K562 (cell line): ENCODE measurements around the gene DAO. TPM values are rescaled to one million over a fixed set of nuclear protein-coding genes. Genes with fewer than 3 reads are reported as not detected.

Source experiments
- CTCF ChIP-seq, 3 experiments: IDR thresholded peaks in 2 of 3; conservative IDR thresholded peaks in 1 of 3; 2 replicates each; pipeline ENCODE4 v1.5.1; 2011 to 2012; ENCODE audit warnings: low read length in 3 of 3, mild to moderate bottlenecking in 3 of 3, control low read depth in 2 of 3, improper control_type of control experiment in 1 of 3, inconsistent platforms in 1 of 3, low read depth in 1 of 3, mixed read lengths in 1 of 3, moderate library complexity in 1 of 3; ENCODE audit not compliant: insufficient read depth in 2 of 3
- IRF2 ChIP-seq: sonication (generic); formaldehyde crosslinking; IDR thresholded peaks from 2 replicates; pipeline ENCODE4 v1.8.1; 2022; ENCODE audit warnings: mild to moderate bottlenecking, missing genetic modification reagents
- RBM25 ChIP-seq: fragments of 200-400 bp; formaldehyde crosslinking; IDR thresholded peaks from 2 replicates; pipeline ENCODE4 v1.6.1; 2018; ENCODE audit warnings: low read length, low read depth, moderate library complexity; ENCODE audit not compliant: severe bottlenecking
- SPI1 ChIP-seq: IDR thresholded peaks from 2 replicates; pipeline ENCODE4 v1.6.1; 2011; ENCODE audit warnings: low read depth, low read length, control low read depth, borderline replicate concordance
- ZBTB11 ChIP-seq, 3 experiments: fragments of 200-800 bp in 1 of 3; fragments of 250-450 bp in 1 of 3; fragments of 450-650 bp in 1 of 3; sonication (Bioruptor Pico) in 1 of 3; sonication (Bioruptor generic) in 1 of 3; formaldehyde crosslinking in 1 of 3; IDR thresholded peaks; 2 replicates each; pipeline versions ENCODE4 v1.6.1 to v1.8.0; 2016 to 2022; ENCODE audit warnings: mild to moderate bottlenecking in 2 of 3, missing genetic modification characterization in 2 of 3, missing compliant biosample characterization in 1 of 3, moderate library complexity in 1 of 3
- ZBTB2 ChIP-seq: fragments of 450-650 bp; IDR thresholded peaks from 2 replicates; pipeline ENCODE4 v1.6.1; 2016; ENCODE audit warnings: antibody characterized with exemption
- ZBTB7A ChIP-seq: IDR thresholded peaks from 2 replicates; pipeline ENCODE4 v1.6.1; 2011; ENCODE audit warnings: low read depth, mild to moderate bottlenecking, low read length, moderate library complexity, borderline replicate concordance; ENCODE audit not compliant: control insufficient read depth
- ZFP1 ChIP-seq: fragments of 450-650 bp; formaldehyde crosslinking; IDR thresholded peaks from 2 replicates; pipeline ENCODE4 v1.4.0; 2020; ENCODE audit warnings: mild to moderate bottlenecking, mixed read lengths
- ZFP36 ChIP-seq: fragments of 150-350 bp; IDR thresholded peaks from 2 replicates; pipeline ENCODE4 v1.6.1; 2018; ENCODE audit warnings: low read length, low read depth; ENCODE audit not compliant: partially characterized antibody
- ZNF41 ChIP-seq: fragments of 250-450 bp; sonication (Bioruptor Pico); conservative IDR thresholded peaks from 2 replicates; pipeline ENCODE4 v1.4.0; 2020; ENCODE audit warnings: mild to moderate bottlenecking
- ZNF766 ChIP-seq: fragments of 200-800 bp; sonication (Bioruptor generic); conservative IDR thresholded peaks from 2 replicates; pipeline ENCODE4 v1.6.1; 2016; ENCODE audit warnings: missing genetic modification characterization, missing compliant biosample characterization
- polyA plus RNA-seq, 8 experiments: library from polyadenylated mRNA; depleted of rRNA in 4 of 8; stranded (reverse) in 5 of 8; unstranded in 3 of 8; fragments of >200 nt; fragmentation: Nextera tagmentation in 2 of 8; fragmentation: Illumina TruSeq in 1 of 8; extraction: Ambion mirVana in 2 of 8; extraction: Trizol in 1 of 8; gene quantifications; 2 replicates each; pipeline versions ENCODE4 v1.2.1 to v1.2.3, GENCODE V29; 2011 to 2014; ENCODE audit warnings: inconsistent platforms in 1 of 8, missing spikeins in 1 of 8
- total RNA-seq, 7 experiments: library from RNA; depleted of rRNA in 6 of 7; stranded (reverse); fragments of >200 nt in 6 of 7; fragmentation: Illumina TruSeq in 2 of 7; extraction: Trizol in 2 of 7; gene quantifications; 2 replicates each; pipeline versions ENCODE4 v1.2.1 to v1.2.3, GENCODE V29; 2011 to 2021; ENCODE audit warnings: low replicate concordance in 1 of 7
- TF ChIP-seq, protein P1 (sequence below): sonication (generic); formaldehyde crosslinking; IDR thresholded peaks from 2 replicates; pipeline ENCODE4 v1.8.1; 2023; ENCODE audit warnings: missing genetic modification reagents, mild to moderate bottlenecking, borderline replicate concordance

Gene DAO
- total and polyA plus RNA-seq, 9 of the 15 experiments (the other 6 are each of a cell fraction or from before 2014, with no cell fraction given) = not detected

GRCh38 chr12:108861878-108862587 lies 17.9 kb upstream of the DAO start (continued):
- TF ChIP-seq ZBTB7A (no peak), ZFP1 (CRISPR knock-in tag) (no peak), CTCF (IDR thresholded peaks at IDR 0.05 in 2 of 3, conservative IDR thresholded peaks at IDR 0.05 in 1 of 3; ENCODE audit: insufficient read depth in 2 of 3, low read depth in 1 of 3, low read length in 3 of 3) (no peak), SPI1 (peak; percentile 69; the same call in 1 of the 2 replicates), ZBTB2 (no peak), IRF2 (CRISPR knock-in tag) (no peak), ZNF41 (CRISPR knock-in tag) (no peak), ZFP36 (peak; percentile 82), RBM25 (peak; percentile 37), ZBTB11 (CRISPR knock-in tag; IDR thresholded peaks at IDR 0.05) (no peak), ZNF766 (CRISPR knock-in tag) (no peak)
- TF ChIP-seq, protein P1, sequence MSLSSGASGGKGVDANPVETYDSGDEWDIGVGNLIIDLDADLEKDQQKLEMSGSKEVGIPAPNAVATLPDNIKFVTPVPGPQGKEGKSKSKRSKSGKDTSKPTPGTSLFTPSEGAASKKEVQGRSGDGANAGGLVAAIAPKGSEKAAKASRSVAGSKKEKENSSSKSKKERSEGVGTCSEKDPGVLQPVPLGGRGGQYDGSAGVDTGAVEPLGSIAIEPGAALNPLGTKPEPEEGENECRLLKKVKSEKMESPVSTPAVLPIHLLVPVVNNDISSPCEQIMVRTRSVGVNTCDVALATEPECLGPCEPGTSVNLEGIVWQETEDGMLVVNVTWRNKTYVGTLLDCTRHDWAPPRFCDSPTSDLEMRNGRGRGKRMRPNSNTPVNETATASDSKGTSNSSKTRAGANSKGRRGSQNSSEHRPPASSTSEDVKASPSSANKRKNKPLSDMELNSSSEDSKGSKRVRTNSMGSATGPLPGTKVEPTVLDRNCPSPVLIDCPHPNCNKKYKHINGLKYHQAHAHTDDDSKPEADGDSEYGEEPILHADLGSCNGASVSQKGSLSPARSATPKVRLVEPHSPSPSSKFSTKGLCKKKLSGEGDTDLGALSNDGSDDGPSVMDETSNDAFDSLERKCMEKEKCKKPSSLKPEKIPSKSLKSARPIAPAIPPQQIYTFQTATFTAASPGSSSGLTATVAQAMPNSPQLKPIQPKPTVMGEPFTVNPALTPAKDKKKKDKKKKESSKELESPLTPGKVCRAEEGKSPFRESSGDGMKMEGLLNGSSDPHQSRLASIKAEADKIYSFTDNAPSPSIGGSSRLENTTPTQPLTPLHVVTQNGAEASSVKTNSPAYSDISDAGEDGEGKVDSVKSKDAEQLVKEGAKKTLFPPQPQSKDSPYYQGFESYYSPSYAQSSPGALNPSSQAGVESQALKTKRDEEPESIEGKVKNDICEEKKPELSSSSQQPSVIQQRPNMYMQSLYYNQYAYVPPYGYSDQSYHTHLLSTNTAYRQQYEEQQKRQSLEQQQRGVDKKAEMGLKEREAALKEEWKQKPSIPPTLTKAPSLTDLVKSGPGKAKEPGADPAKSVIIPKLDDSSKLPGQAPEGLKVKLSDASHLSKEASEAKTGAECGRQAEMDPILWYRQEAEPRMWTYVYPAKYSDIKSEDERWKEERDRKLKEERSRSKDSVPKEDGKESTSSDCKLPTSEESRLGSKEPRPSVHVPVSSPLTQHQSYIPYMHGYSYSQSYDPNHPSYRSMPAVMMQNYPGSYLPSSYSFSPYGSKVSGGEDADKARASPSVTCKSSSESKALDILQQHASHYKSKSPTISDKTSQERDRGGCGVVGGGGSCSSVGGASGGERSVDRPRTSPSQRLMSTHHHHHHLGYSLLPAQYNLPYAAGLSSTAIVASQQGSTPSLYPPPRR = no peak
